Liver (tissue), 3 donors: Measurements from ENCODE around the gene DAD1.

ENCODE experiments used
- GABPA ChIP-seq, 2 donors: IDR thresholded peaks in 1 of 2; conservative IDR thresholded peaks in 1 of 2; 2 replicates each; pipeline ENCODE4 v1.6.1; 2016; ENCODE audit warnings: antibody characterized with exemption in 2 of 2, mild to moderate bottlenecking in 1 of 2, moderate library complexity in 1 of 2
- HNF4A ChIP-seq, 2 donors: conservative IDR thresholded peaks; 2 replicates each; pipeline ENCODE4 v1.6.1; 2016; ENCODE audit warnings: antibody characterized with exemption in 2 of 2, mild to moderate bottlenecking in 2 of 2
- RXRA ChIP-seq, 2 donors: IDR thresholded peaks; 2 replicates each; pipeline ENCODE4 v1.6.1; 2017 to 2018; ENCODE audit warnings: antibody characterized with exemption in 2 of 2, mild to moderate bottlenecking in 1 of 2
- SP1 ChIP-seq: IDR thresholded peaks from 2 replicates; pipeline ENCODE4 v1.6.1; 2018; ENCODE audit warnings: antibody characterized with exemption, mild to moderate bottlenecking
- TAF1 ChIP-seq: conservative IDR thresholded peaks from 2 replicates; pipeline ENCODE4 v1.6.1; 2016; ENCODE audit warnings: antibody characterized with exemption, mild to moderate bottlenecking
- YY1 ChIP-seq: IDR thresholded peaks from 2 replicates; pipeline ENCODE4 v1.6.1; 2016; ENCODE audit warnings: antibody characterized with exemption, mild to moderate bottlenecking
- TF ChIP-seq, protein P1 (sequence below): fragments of 150-350 bp; IDR thresholded peaks from 2 replicates; pipeline ENCODE4 v1.5.1; 2017; ENCODE audit warnings: improper control_type of control experiment, low read depth, low read length; ENCODE audit not compliant: missing input control
- donor health status: healthy.
- donor health status: healthy.

DNA sequence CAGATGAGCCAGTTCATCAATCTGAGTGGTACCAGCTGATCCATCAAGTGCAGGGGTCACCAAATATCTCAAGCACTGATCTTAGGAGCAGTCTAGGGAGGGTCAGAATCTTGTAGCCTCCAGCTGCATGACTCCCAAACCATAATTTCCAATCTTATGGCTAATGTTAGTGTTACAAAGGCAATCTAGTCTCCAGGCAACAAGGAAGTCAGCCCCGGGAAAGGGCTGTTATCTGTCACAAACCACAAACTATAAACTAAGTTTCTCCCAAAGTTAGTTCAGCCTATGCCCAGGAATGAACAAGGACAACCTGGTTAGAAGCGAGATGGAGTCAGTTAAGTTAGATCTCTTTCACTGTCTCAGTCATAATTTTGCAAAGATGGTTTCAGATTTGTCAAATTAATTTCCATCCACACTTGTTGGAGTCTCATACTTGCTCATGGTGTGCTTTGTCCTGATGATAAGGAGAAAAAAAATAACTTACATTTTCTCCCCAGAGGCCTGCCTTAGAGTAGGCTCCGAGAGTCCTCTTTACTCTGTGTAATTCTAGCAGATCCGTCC lies 5.2 kb upstream of the DAD1 start:
- TF ChIP-seq RXRA (IDR thresholded peaks at IDR 0.05), result no peak
- no peak for TF ChIP-seq YY1
- TF ChIP-seq TAF1, result no peak
- TF ChIP-seq, protein P1, sequence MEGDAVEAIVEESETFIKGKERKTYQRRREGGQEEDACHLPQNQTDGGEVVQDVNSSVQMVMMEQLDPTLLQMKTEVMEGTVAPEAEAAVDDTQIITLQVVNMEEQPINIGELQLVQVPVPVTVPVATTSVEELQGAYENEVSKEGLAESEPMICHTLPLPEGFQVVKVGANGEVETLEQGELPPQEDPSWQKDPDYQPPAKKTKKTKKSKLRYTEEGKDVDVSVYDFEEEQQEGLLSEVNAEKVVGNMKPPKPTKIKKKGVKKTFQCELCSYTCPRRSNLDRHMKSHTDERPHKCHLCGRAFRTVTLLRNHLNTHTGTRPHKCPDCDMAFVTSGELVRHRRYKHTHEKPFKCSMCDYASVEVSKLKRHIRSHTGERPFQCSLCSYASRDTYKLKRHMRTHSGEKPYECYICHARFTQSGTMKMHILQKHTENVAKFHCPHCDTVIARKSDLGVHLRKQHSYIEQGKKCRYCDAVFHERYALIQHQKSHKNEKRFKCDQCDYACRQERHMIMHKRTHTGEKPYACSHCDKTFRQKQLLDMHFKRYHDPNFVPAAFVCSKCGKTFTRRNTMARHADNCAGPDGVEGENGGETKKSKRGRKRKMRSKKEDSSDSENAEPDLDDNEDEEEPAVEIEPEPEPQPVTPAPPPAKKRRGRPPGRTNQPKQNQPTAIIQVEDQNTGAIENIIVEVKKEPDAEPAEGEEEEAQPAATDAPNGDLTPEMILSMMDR, result no peak
- no peak for TF ChIP-seq HNF4A (conservative IDR thresholded peaks at IDR 0.05)
- TF ChIP-seq SP1, result no peak
- TF ChIP-seq GABPA (IDR thresholded peaks at IDR 0.05 in 1 of 2, conservative IDR thresholded peaks at IDR 0.05 in 1 of 2), result no peak
